Dendritic cell treated with granulocyte-macrophage colony-stimulating factor and Interleukin-4, amounts not matched to agents 40 ng/mL and 50 ng/mL, for 4 days (primary cell): ENCODE data around the gene BRSK2.
"Not testable (repeated sequence)": the region's sequence is repeated elsewhere in the genome, so short reads cannot be mapped to it uniquely, and the experiment has no call there.

Experiments
- H3K27ac Mint-ChIP-seq: one replicate; pipeline ENCODE4 v1.8.0; 2022; ENCODE audit warnings: mild to moderate bottlenecking, mixed read lengths
- H3K27me3 Mint-ChIP-seq: one replicate; pipeline ENCODE4 v1.8.0; 2022; ENCODE audit warnings: mild to moderate bottlenecking, mixed read lengths
- H3K36me3 Mint-ChIP-seq: one replicate; pipeline ENCODE4 v1.8.0; 2022; ENCODE audit warnings: low read depth, mixed read lengths
- H3K4me1 Mint-ChIP-seq: one replicate; pipeline ENCODE4 v1.8.0; 2022; ENCODE audit warnings: low read depth, mixed read lengths
- H3K4me3 Mint-ChIP-seq: one replicate; pipeline ENCODE4 v1.8.0; 2022; ENCODE audit warnings: mild to moderate bottlenecking, moderate library complexity, mixed read lengths
- H3K9me3 Mint-ChIP-seq: one replicate; pipeline ENCODE4 v1.8.0; 2022; ENCODE audit warnings: mixed read lengths
- intact Hi-C: fragments of 100-400 bp; cut with micrococcal nuclease; formaldehyde crosslinking; loops from one replicate; pipeline ENCODE4 v1.15.0; 2022

BRSK2 gene

DNA sequence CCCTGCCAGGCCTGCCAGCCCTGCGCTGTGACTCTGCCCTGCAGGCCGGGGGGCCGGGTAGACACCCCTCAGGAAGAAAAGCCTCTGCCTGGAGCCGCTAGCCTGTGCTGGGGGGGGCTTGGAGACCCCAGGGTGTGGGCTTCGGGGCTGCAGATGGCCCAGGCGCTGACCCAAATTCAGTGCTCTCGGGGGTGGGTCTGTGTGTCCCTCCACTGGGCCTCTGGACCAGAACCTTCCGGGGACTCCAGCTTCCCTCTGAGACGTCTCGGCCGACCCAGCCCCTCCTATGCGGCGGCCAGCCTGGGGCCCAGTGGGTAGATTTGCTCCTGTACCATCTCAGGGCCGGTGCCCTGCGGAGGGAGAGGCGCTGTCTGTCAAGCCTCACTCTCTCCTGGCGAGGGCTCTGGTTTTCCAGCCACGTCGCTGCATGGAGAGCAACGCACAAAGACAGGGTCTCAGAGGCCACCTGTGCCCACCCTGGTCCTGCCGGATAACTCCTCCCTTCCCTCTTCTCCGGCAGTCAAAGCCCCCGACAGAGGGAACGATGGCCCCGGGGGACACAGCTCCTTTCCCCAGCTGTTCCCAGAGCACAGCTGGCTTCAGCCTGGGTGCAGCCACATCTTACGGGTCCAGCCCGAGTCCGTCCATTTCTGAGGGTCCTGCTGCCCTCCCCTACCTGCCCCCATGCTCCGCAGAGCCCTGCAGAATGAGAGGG, 40.2 kb upstream of the BRSK2 start:
- H3K36me3 Mint-ChIP-seq, result no peaks in the 10 kb centered on the region
- no peaks in the 10 kb centered on the region for H3K9me3 Mint-ChIP-seq
- H3K4me3 Mint-ChIP-seq, result no peak overlapping the region
- H3K4me1 Mint-ChIP-seq, result peaks cover 5% of the 10 kb centered on the region
- intact Hi-C loops, result no loop called here
- peaks cover 41% of the 10 kb centered on the region for H3K27me3 Mint-ChIP-seq
- no peak overlapping the region for H3K27ac Mint-ChIP-seq

DNA sequence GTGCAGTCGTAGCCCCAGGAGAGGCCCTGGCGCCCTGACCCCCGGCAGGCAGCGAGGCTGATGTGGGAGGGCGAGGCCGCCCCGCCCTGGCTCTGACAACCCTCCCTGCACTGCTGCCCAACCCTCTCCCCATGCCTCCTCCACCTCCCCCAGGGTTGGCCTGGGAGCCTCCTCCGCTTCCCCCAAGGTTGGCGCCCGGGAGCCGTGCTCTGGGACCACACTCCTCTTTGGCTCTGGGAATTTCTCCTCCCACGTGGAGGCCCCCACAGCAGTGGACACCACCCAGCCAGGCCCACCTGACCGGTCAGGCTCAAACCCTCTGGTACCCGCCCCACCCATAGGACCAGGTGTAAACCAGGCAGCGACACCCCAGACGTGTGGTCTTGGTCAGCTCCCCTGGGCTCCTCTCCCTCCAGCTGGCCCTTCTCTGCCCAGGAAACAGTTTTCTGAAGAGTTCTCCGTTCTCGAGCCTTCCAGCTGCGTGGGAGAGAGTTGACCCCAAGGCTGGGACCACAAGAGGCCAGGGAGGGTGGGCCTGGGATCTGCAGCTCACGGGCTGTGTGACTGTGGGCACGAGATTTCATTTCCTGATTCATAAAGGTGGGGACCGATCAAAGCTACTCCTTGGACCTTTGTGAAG, 39.5 kb upstream of the BRSK2 start:
- peaks cover 5% of the 10 kb centered on the region for H3K4me1 Mint-ChIP-seq
- peaks cover 41% of the 10 kb centered on the region for H3K27me3 Mint-ChIP-seq
- H3K9me3 Mint-ChIP-seq, result no peaks in the 10 kb centered on the region
- intact Hi-C loops, result no loop called here
- no peak overlapping the region for H3K4me3 Mint-ChIP-seq
- H3K27ac Mint-ChIP-seq, result no peak overlapping the region
- no peaks in the 10 kb centered on the region for H3K36me3 Mint-ChIP-seq

GRCh38 chr11:1351278-1351937, 38.3 kb upstream of the BRSK2 start:
- Mint-ChIP-seq H3K9me3 (no peaks in the 10 kb centered on the region), H3K27me3 (peaks cover 40% of the 10 kb centered on the region), H3K27ac (no peak overlapping the region), H3K36me3 (no peaks in the 10 kb centered on the region), H3K4me3 (no peak overlapping the region), H3K4me1 (no peaks in the 10 kb centered on the region)
- intact Hi-C loops, result no loop called here

- Mint-ChIP-seq H3K4me1 (no peaks in the 10 kb centered on the region), H3K36me3 (no peaks in the 10 kb centered on the region), H3K27me3 (peaks cover 45% of the 10 kb centered on the region), H3K4me3 (no peak overlapping the region), H3K9me3 (no peaks in the 10 kb centered on the region), H3K27ac (no peak overlapping the region)
- intact Hi-C loops, result no loop called here
Observed at GRCh38 chr11:1352696-1353382, 36.9 kb upstream of the BRSK2 start.

DNA sequence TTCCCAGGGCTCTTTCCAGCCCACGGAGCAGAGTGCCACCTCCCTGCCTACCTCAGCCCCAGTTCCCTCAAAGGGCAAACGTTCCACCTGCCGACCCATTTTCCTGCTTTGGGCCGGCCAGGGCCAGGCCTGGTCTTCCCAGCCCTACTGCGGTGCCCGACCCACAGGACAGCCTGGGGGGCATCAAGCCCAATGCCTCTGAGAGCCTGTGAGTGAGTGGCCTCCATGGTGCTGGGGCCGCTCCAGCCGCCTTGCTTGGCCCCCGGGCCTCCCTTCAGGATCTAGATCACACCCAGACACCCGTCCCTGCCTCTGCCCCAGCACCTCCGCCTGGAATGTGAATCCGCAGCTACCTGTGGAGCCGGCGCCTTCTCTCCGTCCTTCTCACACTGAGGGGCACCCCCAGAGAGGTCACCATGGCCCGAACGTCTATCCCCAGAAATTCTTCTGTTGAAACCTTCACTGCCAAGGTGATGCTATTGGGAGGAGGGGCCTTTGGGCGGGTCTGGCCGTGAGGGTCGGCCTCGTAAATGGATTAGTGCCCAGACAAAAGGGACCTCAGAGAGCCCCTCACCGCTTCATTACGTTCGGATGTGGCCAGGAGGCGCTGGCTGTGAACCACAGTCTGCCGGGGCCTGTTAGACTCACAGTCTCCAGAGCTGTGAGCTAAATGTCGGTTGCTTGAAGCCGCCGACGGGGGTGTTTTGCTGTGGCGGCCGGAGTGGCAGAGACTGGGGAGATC, 36.2 kb upstream of the BRSK2 start:
- no peaks in the 10 kb centered on the region for H3K36me3 Mint-ChIP-seq
- intact Hi-C loops, result no loop called here
- no peak overlapping the region for H3K4me3 Mint-ChIP-seq
- no peak overlapping the region for H3K27ac Mint-ChIP-seq
- no peaks in the 10 kb centered on the region for H3K4me1 Mint-ChIP-seq
- peaks cover 45% of the 10 kb centered on the region for H3K27me3 Mint-ChIP-seq
- H3K9me3 Mint-ChIP-seq, result no peaks in the 10 kb centered on the region

- no peaks in the 10 kb centered on the region for H3K36me3 Mint-ChIP-seq
- no peak overlapping the region for H3K4me3 Mint-ChIP-seq
- intact Hi-C loops, result no loop called here
- no peaks in the 10 kb centered on the region for H3K9me3 Mint-ChIP-seq
- H3K27ac Mint-ChIP-seq, result no peak overlapping the region
- H3K4me1 Mint-ChIP-seq, result no peaks in the 10 kb centered on the region
- H3K27me3 Mint-ChIP-seq, result peaks cover 39% of the 10 kb centered on the region
Observed at GRCh38 chr11:1354125-1354938, 35.4 kb upstream of the BRSK2 start.

DNA sequence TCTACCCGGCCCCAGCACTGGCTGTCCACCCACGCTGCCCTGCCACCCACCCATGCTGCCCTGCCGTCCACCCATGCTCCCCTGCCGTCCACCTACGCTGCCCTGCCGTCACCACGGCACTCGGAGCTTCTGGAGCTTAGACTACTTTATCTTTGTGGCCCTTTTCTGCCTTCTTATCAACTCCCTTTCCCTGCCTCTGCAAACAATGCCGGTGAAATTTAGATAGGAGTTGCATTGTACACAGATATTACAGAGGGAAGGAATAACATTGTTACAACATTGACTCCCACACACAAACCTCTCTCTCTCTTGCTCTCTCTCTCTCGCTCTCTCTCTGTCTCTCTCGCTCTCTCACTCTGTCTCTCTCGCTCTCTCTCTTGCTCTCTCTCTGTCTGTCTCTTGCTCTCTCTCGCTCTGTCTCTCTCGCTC, 33.7 kb upstream of the BRSK2 start:
- Mint-ChIP-seq H3K27ac (no peak overlapping the region), H3K4me3 (no peak overlapping the region)

DNA sequence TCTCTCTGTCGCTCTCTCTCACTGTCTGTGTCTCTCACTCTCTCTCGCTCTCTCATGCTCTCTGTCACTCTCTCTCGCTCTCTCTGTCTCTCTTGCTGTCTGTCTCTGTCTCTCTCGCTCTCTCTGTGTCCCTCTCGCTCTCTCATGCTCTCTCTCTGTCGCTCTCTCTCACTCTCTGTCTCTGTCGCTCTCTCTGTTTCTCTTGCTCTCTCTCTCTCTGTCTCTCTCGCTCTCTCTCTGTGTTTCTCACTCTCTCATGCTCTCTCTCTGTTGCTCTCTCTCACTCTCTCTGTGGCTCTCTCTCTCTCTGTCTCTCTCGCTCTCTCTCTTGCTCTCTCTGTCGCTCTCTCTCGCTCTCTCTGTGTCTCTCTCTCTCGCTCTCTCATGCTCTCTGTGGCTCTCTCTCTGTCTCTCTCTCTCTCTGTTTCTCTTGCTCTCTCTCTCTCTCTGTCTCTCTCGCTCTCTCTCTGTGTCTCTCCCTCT, 33.2 kb upstream of the BRSK2 start:
- Mint-ChIP-seq H3K9me3 (no peaks in the 10 kb centered on the region), H3K27ac (no peak overlapping the region), H3K4me1 (no peaks in the 10 kb centered on the region), H3K4me3 (no peak overlapping the region), H3K27me3 (peaks cover 28% of the 10 kb centered on the region), H3K36me3 (no peaks in the 10 kb centered on the region)
- intact Hi-C loops, result no loop called here

More for the DNA sequence above, 33.7 kb upstream of the BRSK2 start:
- Mint-ChIP-seq H3K9me3 (no peaks in the 10 kb centered on the region), H3K4me1 (no peaks in the 10 kb centered on the region), H3K27me3 (peaks cover 28% of the 10 kb centered on the region), H3K36me3 (no peaks in the 10 kb centered on the region)
- intact Hi-C loops, result no loop called here

DNA sequence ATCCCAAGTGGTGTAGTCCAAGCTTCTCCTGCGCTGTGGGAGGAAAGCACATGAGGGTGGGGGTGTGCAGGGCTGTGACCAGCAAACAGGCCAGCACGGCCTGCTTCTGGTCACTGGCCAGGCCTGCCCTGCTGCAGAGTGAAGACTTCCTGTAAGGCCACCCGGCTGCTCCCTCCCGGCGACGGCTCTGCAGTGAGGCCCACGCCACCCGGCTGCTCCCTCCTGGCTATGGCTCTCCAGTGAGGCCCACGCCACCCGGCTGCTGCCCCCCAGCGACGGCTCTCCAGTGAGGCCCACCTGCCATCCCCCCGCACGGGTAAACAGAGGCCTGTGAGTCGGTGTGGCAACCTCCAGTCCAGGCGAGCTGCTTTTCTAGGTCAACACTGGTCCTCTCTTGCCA, 31.4 kb upstream of the BRSK2 start:
- Mint-ChIP-seq H3K4me3 (no peak overlapping the region), H3K9me3 (no peaks in the 10 kb centered on the region), H3K27me3 (peaks cover 31% of the 10 kb centered on the region), H3K36me3 (no peaks in the 10 kb centered on the region), H3K4me1 (no peaks in the 10 kb centered on the region), H3K27ac (no peak overlapping the region)
- intact Hi-C loops, result no loop called here

- H3K27me3 Mint-ChIP-seq, result peaks cover 27% of the 10 kb centered on the region
- H3K4me1 Mint-ChIP-seq, intact Hi-C loops, H3K36me3 Mint-ChIP-seq, H3K9me3 Mint-ChIP-seq, H3K27ac Mint-ChIP-seq, H3K4me3 Mint-ChIP-seq: not testable (repeated sequence)
Observed at GRCh38 chr11:1358931-1359330, 30.8 kb upstream of the BRSK2 start.

- intact Hi-C loops, result no loop called here
- H3K27ac Mint-ChIP-seq, result no peak overlapping the region
Observed at GRCh38 chr11:1359556-1359955, 30.2 kb upstream of the BRSK2 start.

DNA sequence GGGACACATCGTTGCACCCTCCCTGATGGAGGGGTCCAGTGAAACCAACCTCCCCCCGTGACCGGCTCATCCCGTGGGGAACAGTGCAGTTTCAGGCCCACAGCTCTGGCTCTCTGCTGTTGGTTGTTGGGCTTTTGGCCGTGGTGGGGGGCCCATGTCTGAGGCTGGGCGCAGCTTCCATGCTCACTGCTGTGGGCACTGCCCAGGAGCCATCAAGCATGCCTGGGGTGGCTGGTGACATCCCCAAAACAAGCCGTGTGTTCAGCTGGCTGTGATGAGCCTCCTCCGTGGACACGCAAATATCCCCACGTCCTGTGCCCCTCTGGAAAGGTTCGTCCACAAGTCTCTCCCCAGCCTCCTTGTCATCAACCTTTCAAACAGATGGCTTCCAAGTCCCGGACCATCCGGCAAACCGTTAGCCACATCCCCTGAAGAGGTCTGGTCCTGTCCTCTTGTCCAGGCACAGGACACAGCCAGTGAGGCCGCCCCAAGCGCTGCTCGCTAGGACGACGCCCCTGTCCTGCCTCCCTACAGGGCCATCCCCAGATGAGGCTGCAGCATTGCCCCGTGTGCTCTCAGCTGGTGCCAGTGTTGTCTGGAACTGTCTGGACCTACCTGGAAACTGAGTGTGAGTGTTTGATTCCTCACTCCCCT, 29.4 kb upstream of the BRSK2 start:
- no peak overlapping the region for H3K27ac Mint-ChIP-seq
- H3K4me3 Mint-ChIP-seq, result no peak overlapping the region
- peaks cover 16% of the 10 kb centered on the region for H3K9me3 Mint-ChIP-seq
- intact Hi-C loops, result no loop called here
- no peaks in the 10 kb centered on the region for H3K36me3 Mint-ChIP-seq
- no peaks in the 10 kb centered on the region for H3K4me1 Mint-ChIP-seq
- peaks cover 22% of the 10 kb centered on the region for H3K27me3 Mint-ChIP-seq

More at GRCh38 chr11:1359556-1359955, 30.2 kb upstream of the BRSK2 start:
- Mint-ChIP-seq H3K27me3 (peaks cover 22% of the 10 kb centered on the region), H3K4me1 (no peaks in the 10 kb centered on the region), H3K9me3 (peaks cover 8% of the 10 kb centered on the region), H3K4me3 (no peak overlapping the region), H3K36me3 (no peaks in the 10 kb centered on the region)
